HG03196 (cell line): Measurements from ENCODE around the gene TOB2.

ENCODE experiments used
- ATAC-seq: cut with Tn5 transposase; IDR thresholded peaks from one replicate; pipeline ENCODE4 v1.9.1; 2021; ENCODE audit not compliant: unreplicated experiment

Gene TOB2

GRCh38 chr22:41446639-41447434, at the start of gene TOB2:
TSS of gene TOB2 (minus strand) at chr22:41446801. CDS start at chr22:41437345, 9,456 bp downstream.
- peak; percentile 45 for ATAC-seq

DNA sequence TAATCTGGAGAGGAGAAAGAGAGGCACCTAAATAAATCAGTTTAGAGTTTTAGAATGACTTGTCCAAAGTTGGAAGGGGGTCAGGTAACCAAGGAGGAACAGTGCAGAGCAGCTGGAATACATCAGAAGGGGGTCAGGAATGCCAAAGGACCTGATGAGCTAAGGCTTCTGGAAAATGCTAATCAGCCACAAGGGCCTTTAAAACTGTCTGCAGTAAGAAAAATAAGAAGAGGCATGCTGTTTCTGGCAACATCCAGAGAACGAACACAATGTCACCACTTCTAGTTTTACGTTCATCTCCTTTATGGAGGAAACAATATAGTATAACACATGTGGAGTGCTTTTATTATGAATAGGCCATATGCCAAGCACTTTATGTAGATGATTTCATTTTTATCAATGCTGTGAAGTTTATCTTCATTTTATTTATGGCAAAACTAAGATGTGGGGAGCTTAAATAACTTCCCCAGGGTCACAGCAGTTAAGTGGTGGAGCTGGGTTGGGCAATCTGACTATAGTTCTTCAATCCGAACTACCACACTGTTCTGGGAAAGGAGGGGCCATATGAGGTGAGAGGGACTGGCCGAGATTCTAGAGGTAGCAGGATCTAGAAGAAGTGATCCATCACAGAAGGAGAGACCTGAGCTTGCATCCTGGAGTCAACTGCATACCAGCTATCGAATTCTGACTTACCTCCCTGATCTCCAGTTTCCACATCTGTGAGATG, 44.9 kb upstream of the TOB2 start:
- ATAC-seq: no peak

- ATAC-seq: no peak
Measured at GRCh38 chr22:41488596-41489385, 42.2 kb upstream of the TOB2 start.

GRCh38 chr22:41488076-41488475, 41.5 kb upstream of the TOB2 start:
- ATAC-seq: no peak

- ATAC-seq: no peak
Measured at GRCh38 chr22:41487037-41487935, 40.7 kb upstream of the TOB2 start.

GRCh38 chr22:41485033-41485432, 38.4 kb upstream of the TOB2 start:
- ATAC-seq: no peak

DNA sequence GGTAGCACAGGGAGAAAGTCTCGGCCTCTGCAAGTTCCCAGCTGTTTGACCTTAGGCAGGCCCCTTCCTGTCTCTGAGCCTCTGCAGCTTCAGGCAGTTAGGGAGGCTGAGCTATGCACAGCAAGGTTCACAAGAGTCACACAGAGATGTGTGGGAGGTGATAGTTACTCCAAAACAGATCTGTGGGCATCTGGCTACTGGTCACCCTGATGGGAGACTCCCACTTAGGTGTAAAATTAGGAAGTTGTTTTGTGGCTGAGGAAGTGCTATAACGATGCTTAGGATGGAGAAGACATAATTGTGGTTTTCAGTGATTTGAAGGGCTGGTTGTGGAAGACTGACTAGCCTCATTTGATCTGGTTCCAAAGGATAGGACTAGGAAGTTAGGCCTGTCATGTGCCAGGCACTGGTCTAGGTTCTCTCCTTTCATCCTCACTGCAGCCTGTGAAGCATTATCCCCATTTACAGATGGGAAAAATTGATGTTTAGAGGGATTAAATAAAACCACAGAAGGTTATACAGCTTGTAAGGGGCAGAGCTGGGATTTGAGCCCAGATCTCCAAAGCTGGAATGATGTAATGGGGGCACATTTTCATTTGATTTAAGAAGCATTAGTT, 35.8 kb upstream of the TOB2 start:
- no peak for ATAC-seq

- ATAC-seq: no peak
Measured at GRCh38 chr22:41481925-41482318, 35.3 kb upstream of the TOB2 start.

- ATAC-seq: no peak
Measured at GRCh38 chr22:41481131-41481830, 34.7 kb upstream of the TOB2 start.

- no peak for ATAC-seq
Measured at GRCh38 chr22:41480397-41480735, 33.8 kb upstream of the TOB2 start.

- no peak for ATAC-seq
Measured at GRCh38 chr22:41479671-41480396, 33.2 kb upstream of the TOB2 start.

DNA sequence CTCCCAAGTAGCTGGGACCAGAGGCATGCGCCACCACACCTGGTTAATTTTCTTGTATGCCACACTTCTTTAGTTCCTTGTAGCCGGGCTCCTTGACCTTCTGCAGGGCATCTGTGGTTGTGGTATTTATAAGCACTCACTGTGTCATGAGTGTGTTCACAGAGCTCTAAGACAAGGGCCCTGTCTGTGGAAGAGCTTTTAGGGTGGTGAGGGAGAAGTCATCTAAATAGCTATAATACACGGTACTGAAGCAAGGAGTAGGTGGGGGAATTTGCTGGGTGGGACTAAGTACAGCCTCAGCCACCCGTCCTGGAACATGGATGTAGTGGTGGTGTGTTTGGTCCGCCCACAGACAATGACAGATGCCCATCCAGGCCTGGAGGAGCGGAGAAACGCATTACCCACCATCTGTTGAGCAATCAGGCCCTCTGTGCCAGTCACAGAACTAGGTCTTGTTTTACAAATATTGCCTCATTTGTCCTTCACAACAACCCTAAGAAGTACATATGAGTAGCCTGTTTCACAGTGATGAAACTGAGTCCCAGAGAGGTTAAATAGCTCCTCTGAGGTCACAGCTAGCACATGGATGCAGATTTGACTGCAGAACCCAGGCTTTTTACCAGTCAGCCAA, 32.4 kb upstream of the TOB2 start:
- no peak for ATAC-seq

DNA sequence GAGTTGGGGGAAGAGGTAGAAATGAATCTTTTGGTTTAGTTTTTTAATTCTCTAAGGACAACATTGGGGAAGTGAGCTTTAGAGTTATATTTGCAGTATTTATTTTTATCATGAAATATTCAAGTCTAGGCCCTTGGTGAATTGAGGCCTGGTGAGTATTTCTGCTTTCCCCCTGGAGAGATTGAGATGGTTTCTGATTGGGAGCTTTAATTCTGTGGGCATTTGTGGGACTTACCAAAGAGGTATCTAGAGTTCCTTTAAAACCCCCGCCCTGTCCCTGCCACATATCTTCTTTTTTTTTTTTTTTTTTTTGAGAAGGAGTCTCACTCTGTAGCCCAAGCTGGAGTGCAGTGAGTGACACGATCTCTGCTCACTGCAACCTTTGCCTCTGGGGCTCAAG, 31.9 kb upstream of the TOB2 start:
- ATAC-seq: no peak

DNA sequence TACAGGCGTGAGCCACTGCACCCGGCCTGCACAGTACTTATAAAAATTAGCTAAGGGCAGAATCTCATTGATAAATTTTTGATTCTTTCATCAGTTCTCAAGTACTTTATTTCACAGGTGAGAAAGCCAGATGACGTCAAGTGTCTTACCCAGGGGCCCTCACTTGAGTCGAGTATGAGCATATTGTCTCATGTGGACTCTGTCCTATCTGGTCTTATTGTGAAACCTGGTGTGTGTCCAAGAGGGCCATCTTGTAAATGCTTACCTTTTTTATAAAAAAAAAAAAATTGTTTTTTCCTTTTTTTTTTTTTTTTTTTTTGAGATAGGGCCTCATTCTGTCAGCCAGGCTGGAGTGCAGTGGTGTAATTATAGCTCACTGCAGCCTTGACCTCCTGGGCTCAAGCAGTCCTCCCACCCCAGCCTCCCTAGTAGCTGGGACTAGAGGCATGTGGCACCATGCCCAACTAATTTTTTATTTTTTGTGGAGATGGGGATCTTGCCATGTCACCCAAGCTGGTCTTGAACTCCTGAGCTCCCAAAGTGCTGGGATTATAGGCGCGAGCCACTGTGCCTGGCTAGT, 28.4 kb upstream of the TOB2 start:
- no peak for ATAC-seq

DNA sequence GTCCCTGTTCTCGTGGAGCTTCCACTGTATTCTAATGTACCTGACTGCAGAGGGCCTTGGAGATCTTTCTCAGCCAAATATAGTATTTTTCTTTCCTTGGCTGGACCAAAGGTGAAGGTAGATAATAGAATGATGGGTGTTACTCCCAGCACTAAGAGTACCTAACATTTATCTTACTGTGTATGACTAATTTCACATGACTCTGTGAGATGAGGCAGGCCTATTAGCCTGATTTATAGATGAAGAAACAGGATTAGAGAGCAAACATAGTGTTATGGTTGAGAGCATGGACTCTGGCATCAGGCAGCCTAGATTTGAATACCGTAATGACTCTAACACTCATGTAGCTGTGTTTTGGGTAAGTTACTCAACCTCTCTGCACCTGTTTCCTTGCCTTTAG, 25.0 kb upstream of the TOB2 start:
- no peak for ATAC-seq

DNA sequence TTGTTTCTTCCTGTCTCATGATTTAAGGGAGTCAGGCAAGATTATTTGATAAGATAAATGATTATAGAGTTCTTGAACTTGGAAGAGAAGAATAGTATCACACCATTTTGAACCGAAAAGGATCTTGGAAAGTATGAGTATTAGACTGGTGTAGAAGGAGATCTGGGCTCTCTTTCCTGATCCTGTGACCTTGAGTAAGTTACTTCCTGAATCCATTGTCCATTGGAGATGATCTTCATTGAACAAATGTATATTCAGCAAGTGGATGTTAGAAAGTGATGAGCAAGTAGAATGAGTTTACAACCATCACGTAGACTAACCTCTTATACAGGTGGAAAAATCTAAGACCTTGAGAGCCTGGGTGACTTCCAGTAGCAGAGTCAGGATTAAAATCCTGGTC, 24.3 kb upstream of the TOB2 start:
- no peak for ATAC-seq

- ATAC-seq: peak; percentile 26
Measured at GRCh38 chr22:41469218-41469851, 22.7 kb upstream of the TOB2 start.
